Hair follicle dermal papilla cell (primary cell): Measurements from ENCODE around the gene EPX. TPM values are rescaled to one million over a fixed set of nuclear protein-coding genes. Genes with fewer than 3 reads are reported as not detected.

Experiments
- total RNA-seq: library from RNA; depleted of rRNA; stranded (reverse); fragments of >200 nt; gene quantifications from 2 replicates; pipeline ENCODE4 v1.2.3, GENCODE V29; 2012

Gene EPX, protein sequence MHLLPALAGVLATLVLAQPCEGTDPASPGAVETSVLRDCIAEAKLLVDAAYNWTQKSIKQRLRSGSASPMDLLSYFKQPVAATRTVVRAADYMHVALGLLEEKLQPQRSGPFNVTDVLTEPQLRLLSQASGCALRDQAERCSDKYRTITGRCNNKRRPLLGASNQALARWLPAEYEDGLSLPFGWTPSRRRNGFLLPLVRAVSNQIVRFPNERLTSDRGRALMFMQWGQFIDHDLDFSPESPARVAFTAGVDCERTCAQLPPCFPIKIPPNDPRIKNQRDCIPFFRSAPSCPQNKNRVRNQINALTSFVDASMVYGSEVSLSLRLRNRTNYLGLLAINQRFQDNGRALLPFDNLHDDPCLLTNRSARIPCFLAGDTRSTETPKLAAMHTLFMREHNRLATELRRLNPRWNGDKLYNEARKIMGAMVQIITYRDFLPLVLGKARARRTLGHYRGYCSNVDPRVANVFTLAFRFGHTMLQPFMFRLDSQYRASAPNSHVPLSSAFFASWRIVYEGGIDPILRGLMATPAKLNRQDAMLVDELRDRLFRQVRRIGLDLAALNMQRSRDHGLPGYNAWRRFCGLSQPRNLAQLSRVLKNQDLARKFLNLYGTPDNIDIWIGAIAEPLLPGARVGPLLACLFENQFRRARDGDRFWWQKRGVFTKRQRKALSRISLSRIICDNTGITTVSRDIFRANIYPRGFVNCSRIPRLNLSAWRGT
- total RNA-seq: not detected in 2 replicates

DNA sequence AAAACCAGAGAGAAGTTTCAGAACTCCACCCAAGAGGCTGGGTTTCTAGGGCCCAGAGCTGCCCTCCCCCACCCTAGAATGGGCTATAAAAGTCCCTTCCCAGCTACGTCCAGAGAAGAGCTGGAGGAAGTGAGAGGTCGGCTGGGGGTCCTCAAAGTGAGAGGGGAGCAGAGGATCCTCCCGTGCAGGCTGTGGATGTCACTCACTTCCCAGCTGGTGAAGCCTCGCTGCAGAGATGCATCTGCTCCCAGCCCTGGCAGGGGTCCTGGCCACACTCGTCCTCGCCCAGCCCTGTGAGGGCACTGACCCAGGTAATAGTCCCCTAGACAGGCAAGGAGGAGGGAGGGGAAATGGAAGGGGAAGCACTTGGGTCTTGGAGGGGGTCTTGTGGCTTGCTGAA, at the start of gene EPX:
Gene EPX, plus strand, starts transcription at position 115 of the 400 bp plus-strand sequence. Its CDS starts 121 bp downstream, at position 236.

DNA sequence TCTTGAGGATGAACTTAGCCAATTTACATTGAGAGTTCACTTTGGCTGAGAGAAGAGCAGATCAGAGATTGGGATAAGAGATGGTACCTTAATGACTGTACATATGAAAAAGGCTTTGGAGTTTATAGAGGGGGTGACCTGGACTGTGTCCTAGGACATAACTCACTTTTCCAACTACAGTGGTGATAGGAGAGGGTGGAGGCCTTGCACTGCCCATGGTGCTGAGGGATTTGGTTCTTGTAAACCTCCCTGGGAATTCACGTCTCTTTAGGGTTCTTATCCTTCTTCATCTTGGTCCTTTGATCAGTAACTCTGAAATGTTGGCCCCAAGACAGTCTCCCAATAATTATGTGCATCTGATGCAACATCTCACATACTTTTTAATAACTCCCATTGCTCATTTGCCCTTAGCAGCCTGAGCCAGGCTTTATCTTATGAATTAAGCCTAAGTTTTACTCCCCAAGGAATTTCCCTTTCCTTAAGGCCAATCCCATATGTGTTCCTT, 44.5 kb upstream of the EPX start, which contains the start of gene OR4D1:
Gene OR4D1, plus strand, starts transcription at position 455 of the 505 bp plus-strand sequence. CDS start 6,770 bp downstream, outside the sequence.

DNA sequence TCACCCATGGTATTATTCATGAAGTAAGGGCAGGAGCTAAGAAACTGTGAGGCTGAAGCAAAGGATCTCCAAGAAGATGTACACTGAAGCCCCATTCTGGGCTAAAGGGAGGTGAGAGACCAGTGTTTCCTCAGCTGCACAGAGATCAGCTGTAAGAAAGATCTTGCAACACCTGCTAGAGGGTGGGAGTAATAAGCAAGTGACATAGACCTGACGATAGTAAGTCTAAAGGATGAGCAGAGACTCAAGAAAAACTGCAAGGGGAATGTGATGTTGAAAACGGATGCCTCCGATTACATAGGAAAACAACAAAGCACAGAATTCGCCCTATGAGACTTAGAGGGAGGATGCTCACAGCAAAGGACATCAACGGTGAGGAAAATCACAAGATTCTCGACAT, 25.8 kb upstream of the EPX start, which contains the start of gene OR4D2:
Gene OR4D2, plus strand, starts transcription at position 301 of the 400 bp plus-strand sequence. CDS start 2,674 bp downstream, outside the sequence.

DNA sequence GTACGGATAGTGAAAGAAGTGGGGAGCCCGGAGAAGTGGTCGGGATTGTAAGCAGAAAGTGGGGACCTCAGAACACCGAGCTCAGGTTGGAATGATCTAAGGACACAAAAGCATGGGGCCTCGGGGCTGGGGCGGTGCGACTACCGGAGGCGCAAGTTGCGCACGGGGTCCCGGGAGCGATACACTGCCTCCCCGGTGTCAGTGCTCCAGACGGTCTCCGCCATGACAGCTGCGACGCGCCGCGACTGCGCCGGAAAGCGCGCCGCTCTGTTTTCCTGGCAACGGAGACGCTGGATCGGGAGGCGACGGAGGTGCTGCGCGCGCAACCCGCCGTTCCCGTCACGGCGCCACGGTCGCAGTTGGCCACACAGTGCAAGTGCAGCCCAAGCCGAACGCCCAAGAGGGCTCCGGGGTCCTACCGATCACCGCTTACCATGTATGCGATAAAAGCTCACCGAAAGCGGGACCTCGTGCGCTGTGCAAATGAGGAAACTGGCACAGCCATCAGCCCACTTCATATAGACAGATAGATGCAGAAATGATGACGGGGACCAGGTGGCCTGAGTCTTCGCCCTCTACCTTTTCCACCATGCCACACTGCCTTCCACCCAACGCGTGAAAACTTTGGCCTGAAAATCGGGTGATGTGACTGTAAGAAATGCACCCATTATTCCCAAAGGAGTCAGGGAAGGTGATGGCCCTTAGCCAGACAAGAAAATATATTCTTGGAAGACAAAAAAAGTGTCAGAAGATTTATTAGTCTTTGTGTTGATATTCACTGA, 26.7 kb downstream of the EPX start, which contains the start of gene MKS1:
Gene MKS1, minus strand, starts transcription at position 249 of the 782 bp plus-strand sequence. Its CDS starts 25 bp downstream, at position 224.

DNA sequence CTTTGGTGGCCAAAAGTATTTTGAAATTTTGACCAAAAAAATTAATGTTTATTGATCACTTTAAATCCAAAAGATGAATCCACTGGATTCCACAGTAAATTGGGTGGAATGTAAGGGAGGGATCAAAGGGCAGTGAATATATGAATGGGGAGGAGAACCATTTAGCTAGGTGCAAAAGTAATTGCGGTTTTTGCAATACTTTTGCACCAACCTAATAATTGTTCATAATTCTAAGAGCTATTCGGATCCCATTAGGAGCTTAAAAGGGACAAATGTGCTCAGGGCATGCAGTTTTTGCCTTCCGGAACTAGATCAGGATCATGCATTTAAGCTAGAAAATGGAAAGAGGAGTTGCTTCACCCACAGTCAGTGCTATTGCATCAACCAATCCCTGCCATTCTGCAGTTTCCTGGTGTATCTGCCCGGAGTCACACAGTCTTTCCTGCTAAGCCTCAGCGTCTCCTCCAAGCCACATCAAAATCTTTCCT, 45.7 kb downstream of the EPX start, which contains the start of gene LPO:
Gene LPO, plus strand, starts transcription at position 438 of the 488 bp plus-strand sequence. CDS start 4,396 bp downstream, outside the sequence.

Other genes starting within 250 kb of the EPX start
- 35.0 and 39.0 TPM in 2 replicates for gene CUEDC1, start 237.3 kb upstream of the EPX start, total RNA-seq
- 84.5 and 90.5 TPM in 2 replicates for gene VEZF1, start 204.5 kb upstream of the EPX start, total RNA-seq
- gene SRSF1, start 185.5 kb upstream of the EPX start, total RNA-seq: 253 and 283 TPM in 2 replicates
- gene DYNLL2, start 109.3 kb upstream of the EPX start, total RNA-seq: 13.0 and 15.1 TPM in 2 replicates
- not detected in 2 replicates for gene OR4D1, start 44.3 kb upstream of the EPX start, total RNA-seq
- not detected in 2 replicates for gene OR4D2, start 25.7 kb upstream of the EPX start, total RNA-seq
- gene MKS1, start 26.5 kb downstream of the EPX start, total RNA-seq: 11.2 and 15.1 TPM in 2 replicates
- gene LPO, start 45.9 kb downstream of the EPX start, total RNA-seq: not detected in 2 replicates
- gene MPO, start 88.2 kb downstream of the EPX start, total RNA-seq: not detected in 2 replicates
- 1.9 and 2.1 TPM in 2 replicates for gene TSPOAP1, start 136.1 kb downstream of the EPX start, total RNA-seq
- 32.1 and 33.3 TPM in 2 replicates for gene SUPT4H1, start 159.5 kb downstream of the EPX start, total RNA-seq
- 0.12 and 0.32 TPM in 2 replicates for gene RNF43, start 224.8 kb downstream of the EPX start, total RNA-seq